NCI-H446 treated with DMSO at 0.1 percent for 48 hours (cell line): Measurements from ENCODE around the gene PGAM4.
A peak's percentile ranks its signal among the peaks of the same experiment; 100 is the strongest.
"Not testable (repeated sequence)": the region's sequence is repeated elsewhere in the genome, so short reads cannot be mapped to it uniquely, and the experiment has no call there.

ENCODE experiments used
- DNase-seq: peaks from one replicate; lab custom pipeline; 2025; lab: John Stamatoyannopoulos, UW

PGAM4 gene

DNA sequence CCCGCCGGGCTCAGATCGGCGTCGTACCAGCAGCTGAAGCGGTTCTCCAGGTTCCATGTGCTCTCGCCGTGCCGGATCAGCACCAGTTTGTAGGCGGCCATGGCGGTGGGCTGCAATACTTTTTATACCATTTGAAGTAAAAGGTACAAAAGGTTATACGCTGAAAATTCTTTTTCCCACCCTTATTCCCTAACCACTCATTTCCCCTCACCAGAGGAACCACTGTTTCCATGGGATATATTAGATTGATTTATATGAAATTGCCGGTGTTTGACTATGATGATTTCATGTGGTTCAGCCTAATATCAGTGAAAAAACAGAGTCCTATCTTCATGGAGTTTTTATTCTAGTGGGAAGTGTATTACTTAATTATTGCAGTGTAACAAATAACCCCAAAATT, at the start of gene PGAM4:
Gene PGAM4, minus strand, starts transcription at position 101 of the 400 bp plus-strand sequence. Its CDS starts 0 bp downstream, at position 101.
- DNase-seq: no peak

DNA sequence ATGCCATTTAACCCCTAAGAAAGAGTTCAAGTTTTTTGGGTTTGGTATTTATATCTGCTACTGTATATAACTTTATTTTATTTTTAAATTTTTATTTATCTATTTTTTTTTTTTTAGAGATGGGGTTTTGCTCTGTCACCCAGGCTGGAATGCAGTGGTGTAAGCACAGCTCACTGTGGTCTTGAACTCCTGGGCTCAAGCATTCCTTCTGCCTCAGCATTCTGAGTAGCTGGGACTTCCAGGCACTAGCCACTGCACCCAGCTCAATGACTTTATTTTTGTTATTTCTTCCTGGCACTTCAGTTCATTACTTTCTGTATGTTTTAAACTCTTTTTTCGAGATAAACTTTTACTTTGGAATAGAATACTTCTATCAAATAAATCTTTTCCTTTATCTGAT, 42.4 kb upstream of the PGAM4 start:
- no peak for DNase-seq

DNA sequence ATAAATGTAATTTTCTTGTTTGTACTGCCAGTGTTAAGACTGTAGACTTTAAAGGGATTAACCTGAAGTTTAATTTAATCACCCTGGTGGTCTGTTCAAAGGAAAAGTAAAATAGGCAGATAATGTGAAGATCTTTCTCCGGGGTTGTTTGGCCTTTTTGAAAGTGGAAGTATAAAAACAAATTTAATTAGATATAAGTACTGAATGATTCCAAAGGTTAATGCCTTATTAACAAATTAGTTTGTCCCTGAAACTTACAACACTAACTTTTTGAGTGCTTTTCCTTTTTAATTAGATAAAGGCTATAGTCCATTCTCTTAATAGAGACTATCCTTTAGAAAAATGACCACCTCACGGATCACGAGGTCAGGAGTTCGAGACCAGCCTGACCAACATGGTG, 10.4 kb upstream of the PGAM4 start:
- no peak for DNase-seq

DNA sequence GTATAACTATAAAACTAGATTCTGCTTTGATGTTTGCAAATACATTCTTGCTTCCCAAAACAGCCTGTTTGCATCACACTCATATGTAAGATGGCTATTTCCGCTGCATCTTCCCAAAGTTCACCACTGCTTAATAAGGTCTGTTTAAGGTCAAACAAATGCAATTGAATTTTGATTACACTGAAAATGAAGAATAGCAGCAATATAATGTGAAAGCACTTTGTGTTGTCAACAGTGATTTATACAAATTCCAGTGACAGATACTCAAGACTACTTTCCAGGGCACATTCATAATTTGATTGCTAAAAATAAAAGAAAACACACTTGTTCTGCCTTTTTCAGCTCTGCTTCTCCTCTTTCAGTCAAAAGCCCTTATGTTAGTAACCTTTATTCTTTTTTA, 8.1 kb upstream of the PGAM4 start:
- DNase-seq: no peak

DNA sequence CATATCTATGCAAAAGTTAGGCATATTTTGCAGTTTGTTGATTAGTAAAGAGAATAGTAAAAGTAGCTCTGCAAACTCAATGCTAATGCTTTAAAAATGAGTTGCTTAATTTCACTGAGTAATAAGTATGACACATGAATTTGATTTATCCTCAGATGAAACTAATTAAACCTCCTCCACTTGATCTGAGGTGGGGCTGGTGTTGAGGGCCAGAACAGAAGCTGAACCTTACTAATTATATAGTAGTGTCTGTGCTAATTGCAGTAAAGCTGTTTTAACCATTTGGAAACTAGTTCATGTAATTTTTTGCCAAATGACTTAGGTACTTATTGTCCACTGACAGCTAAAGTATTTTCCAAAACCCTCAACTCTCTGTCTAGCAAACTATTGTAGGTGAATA, 7.7 kb upstream of the PGAM4 start:
- no peak for DNase-seq

DNA sequence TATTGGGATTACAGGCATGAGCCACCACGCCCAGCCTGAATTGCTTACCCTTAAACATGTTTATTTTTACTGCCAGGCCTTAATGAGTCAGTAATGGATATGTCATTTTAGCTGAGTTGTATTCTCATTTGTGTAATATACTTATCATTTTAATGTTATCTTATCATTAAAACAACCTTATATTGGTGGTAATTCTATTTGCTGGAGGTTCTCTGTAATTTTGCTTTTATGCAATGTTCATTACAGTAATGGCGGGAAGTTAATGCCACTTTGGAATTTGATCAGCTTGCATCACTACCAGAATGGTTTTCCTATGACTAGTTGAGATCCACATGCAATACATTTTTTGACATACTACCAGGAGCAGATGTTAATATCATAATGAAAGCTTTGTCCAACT, 6.3 kb upstream of the PGAM4 start:
- no peak for DNase-seq

DNA sequence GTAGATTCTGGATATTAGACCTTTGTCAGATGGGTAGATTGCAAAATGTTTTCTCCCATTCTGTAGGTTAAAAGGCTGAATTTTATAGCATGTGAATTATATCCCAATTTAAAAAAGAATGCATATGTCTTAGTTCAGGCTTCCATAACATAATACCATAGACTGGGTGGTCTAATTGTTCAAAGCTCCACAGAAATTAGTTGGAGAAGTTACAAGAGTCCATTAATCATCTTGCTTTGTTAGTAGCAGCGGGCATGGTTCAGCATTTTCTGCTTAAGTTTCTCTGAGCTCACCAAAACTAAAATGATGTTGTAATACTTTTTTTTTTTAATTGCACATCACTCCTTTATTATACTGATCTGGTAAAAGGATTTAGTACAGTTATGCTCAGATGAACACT, 1.8 kb downstream of the PGAM4 start:
- DNase-seq: no peak

DNA sequence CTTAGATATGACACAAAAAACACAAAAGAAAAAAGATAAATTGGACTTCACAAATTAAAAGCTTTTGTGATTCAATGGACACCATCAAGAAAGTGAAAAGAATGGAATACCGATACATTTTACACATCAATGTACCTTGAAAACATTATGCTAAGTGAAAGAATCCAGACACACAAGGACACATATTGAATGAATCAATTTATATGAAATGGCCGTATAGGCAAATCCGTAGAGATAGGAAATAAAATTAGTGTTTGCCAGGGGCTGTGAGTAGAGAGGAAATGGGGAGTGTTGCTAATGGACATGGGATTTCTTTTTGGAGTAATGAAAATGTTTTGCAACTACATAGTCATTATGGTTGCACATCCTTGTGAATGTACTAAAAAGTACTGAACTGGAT, 3.1 kb downstream of the PGAM4 start:
- no peak for DNase-seq

DNA sequence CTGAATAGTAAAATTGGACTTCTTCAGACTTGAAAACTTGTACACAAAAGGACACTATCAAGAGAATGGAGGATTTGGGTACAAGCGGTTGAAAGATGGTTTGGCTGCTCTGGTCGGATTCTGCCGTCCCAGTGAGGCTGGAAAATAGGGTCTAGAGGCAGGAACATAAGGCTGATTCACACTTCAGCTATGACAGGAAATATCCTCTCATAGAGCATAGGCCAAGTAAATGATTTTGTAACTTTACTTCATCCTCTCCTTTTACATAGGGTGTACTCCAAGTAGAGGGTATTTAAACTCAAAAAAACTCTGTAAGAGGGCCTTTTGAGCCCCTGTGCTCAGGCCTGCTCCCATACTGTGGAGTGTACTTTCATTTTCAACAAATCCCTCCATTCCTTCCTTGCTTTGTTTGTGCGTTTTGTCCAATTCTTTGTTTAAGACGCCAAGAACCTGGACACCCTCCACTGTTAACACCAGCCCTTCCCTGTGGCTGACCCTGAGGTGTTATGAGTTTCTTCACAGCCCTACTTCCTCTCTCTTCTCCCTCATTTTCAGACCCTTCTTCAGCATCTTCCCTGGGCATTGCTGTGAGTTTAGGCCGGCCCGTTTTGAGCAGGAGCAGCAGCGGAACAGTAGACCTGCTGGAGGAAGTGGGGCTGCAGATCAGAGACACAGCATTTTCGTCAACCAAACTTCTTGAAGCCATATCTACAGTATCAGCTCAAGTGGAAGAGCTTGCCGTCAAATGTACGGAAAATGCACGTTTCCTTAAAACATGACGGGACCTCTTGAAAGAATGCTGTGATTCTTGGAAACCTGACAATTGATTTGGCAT, 7.2 kb downstream of the PGAM4 start:
- no peak for DNase-seq

DNA sequence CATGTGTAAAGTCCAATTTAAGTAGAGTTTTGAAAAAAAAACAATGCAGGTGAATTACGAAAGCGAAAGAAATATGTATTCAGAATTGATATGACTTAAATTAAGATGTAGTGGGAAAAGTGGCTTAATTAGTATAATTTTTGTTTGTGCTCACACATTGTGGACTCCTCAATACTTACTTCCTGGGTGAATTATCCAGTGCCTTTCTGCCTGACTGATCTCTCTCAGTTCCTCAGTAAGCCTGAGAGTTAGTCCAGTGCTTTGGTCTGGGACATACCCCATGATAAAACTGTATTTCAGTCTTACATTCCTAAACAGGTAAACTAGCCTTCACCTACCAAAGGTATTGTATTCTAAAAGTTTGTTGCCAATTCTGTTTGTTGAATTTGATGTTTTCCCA, 8.4 kb downstream of the PGAM4 start:
- DNase-seq: no peak

DNA sequence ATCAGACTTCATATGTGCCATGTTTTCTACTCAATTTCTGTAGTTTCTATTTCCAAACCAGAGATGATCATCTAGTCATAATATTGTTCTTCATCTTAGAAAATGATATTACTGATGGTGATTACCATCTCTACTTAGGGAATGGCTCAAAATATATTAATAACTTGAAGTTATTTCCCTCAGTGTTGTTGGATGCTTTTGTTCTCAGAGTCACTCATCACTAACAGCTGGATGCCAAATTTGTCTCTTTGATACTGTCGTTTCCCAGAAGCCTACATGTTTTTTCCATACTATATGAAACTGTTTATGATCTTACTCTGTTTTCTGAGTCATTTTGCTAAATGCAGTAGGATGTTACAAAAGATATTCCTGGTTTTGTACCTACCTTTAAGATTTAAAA, 8.9 kb downstream of the PGAM4 start:
- DNase-seq: no peak

DNA sequence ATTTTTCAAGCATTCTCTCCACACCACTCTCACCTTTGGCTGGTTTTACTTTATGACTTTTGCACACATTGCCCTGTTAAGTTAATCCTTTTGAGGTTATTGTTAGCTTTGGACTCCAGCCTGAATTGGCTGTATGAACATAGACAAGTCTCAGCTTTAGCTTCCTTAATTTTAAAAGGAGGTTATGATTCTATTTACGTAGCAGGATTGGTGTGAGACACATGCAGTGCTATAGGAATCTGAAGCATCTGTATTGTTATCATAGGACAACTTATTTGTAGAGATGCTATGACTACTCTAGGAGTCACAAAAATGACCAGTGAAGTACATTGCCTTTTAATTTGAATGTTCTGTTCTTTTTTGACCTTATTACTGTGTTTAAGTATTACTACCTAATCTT, 15.7 kb downstream of the PGAM4 start:
- no peak for DNase-seq

DNA sequence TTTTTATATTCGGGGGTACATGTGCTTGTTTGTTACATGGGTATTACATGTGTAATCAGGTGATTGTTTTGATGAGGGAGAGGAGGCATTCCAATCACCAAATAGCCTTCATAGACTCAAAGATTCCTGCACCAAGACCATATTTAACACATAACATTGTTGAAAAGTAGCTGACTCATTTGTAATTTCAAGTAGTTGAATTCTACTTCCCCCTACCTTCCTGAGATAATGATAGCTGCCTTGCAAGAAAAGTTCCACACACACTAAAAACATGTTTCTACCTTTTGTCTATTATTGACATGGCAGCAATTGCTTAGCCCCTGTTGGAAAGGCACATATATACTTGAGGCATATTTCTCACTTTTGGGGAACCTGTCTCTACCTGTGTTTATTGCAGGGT, 16.1 kb downstream of the PGAM4 start:
- no peak for DNase-seq

DNA sequence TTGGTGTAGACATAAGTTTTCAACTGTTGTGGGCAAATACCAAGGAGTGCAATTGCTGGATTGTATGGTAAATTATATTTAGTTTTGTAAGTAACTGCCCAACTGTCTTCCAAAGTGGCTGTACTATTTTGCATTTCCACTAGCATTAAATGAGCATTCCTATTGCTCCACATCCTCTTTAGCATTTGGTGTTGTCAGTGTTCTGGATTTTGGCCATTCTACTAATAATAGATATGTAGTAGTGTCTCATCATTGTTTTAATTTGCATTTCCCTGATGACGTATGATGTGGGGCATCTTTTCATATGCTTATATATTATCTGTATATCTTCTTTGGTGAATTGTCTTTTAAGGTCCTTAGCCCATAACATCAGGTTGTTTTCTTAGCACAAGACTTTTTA, 17.3 kb downstream of the PGAM4 start:
- no peak for DNase-seq

DNA sequence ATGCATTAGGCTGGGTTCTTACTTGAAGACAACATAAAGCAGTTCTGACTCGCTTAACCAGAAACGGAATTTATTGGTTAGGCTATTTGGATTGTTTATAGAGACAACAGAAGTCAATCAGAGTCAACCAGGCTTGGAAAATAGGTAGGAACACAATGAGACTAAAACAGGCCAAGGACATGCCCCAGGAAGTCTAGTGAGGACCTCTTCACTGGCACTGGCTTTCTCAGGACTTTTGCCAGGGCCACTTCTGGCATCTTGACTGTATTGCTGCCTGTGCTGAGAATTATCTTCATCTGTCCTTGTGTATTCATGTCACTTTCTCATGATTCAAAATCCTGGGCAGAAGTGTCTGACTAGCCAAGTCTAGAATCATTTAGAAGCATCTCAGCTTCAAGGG, 19.6 kb downstream of the PGAM4 start:
- peak; percentile 5 for DNase-seq

DNA sequence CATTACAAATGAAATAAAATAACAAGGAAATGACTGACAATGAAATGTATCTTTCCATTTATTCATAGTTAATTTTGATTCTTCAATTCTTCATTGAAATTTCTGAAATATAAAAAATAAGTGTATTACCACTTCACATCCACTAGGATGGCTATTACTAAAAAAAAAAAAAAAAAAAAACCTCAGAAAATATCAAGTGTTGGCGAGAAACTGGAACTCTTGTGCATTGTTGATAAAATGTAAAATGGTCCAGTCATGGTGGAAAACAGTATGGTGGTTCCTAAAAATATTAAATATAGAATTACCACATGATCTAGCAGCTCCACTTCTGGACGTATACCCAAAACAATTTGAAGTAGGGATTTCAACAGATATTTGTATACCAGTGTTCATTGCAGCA, 22.9 kb downstream of the PGAM4 start:
- no peak for DNase-seq

DNA sequence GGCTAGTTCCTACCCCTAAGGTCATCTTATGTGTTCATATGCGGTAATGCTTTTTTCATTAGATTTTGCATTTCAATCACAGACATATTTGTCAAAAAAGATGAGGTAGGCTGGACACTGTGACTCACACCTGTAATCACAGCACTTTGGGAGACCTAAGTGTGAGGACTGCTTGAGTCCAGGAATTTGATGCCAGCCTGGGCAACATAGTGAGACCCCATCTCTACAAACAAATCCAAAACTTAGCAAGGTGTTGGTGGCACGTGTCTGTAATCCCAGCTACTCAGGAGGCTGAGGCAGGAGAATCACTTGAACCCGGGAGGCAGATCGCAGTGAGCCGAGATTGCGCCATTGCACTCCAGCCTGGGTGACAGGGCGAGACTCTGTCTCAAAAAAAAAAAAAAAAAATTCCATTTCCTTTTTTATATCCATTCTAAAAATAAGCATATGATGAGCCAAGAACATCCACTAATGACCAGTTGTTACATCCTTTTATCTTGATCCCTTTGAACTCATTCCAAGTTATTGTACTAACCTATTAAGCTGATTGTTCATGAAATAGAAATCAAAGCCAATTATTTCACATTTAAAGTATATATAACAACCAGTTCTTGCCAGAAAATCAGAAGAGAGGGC, 23.4 kb downstream of the PGAM4 start:
- no peak for DNase-seq

DNA sequence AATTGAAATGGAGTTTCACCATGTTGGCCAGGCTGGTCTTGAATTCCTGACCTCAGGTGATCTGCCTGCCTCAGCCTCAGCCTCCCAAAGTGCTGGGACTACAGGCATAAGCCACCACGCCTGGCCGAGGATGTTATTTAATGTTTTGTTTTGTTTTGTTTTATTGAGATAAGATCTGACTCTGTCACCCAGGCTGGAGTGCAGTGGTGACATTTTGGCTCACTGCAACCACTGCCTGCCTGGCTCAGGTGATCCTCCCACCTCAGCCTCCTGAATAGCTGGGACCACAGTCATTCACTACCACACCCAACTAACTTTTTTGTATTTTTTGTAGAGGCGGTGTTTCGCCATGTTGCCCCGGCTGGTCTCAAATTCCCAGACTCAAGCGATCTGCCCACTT, 24.4 kb downstream of the PGAM4 start:
- DNase-seq: not testable (repeated sequence)

DNA sequence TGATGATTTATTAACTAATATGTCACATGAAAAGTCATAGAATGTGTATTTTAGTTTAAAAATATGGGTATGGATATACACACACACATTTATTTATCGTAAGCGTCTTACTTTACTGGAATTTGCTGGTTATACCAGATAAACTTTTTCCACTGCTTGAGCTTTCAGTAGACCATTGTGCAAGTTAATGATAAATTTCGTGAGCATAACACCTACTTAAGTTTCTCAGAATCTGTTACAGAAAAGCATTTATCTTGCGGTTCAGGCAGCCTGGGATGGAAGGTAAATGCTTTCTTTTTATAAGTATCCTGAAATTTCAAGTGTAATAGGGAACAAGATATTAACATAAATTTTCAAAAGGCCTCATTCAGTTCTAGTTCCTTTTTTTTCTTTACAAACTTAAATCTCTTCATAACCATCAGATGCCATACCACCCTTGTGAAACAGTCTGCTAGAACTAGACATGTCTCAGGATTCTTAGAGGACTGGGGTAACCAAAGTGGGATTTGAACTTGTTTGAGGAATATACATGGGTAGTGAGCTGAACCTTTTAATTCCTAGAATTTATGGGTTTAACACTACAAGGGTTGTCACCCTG, 31.3 kb downstream of the PGAM4 start:
- DNase-seq: no peak

DNA sequence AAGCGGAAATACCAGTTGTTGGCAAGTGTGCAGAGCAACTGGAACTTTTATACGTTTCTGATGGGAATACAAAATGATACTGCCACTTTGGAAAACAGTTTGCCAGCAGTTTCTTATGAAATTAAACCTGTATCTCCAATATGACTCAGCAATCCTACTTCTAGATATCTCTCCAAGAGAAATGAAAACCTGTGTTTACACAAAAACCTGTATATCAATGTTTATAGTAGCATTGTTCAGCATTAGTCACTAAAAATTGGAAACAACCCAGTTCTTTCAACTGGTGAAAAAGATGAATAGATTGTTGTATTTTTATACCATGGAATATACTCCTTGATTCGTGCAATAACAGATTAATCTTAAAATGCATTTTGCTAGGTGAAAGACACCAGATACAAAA, 32.1 kb downstream of the PGAM4 start:
- no peak for DNase-seq

DNA sequence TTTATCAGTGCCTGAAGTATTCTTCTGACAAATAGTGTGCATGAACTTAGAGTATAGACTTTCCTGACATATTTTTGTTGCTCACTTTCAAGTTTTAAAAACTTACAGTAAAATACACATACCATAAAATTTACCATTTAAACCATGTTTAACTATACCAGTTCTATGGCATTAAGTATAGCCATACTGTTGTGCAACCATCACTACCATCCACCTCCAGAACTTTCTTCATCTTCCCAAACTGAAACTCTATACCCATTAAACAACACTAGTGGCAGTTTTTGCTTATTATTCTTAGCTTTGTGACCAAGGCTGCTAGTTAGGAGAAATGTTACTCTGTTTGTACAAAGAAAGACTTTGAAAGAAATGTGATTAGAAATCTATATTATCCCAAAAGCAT, 33.1 kb downstream of the PGAM4 start:
- no peak for DNase-seq

DNA sequence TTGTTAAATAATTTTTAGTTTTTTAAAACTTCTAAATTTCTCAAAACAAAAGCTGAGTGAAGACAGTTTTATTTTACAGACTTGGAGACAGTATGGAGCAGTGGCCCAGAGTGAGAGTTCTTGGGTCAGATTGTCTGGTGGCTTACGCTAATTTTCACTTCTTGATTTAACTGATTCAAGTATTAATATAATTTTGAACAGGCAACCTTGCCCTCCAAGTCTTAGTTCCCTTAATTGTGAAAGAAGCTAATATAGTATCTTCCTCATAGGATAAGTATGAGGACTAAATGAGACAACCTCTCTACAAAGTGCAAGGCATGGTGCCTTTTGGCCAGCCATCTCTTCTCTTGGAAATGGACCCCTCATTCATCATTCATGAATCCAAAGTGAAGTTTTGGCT, 33.6 kb downstream of the PGAM4 start:
- DNase-seq: no peak

DNA sequence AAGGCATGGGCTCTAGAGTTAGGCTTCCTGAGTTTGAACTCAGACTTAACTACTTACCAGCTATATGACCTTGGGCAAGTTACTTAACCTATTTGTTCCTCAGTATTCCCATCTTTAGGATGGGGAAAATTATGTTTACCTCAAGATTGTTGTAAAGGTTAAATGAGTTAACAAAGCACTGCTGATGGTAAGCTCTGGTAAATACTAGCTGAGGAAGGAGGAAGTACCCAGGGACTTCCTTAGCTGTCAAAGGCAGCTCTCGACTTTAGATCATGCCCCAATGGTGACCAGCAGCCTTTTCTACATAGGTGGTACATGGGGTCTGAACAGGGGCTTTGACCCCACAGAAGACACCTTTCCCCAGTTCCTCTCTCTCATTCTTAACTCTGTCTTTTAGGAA, 38.9 kb downstream of the PGAM4 start:
- no peak for DNase-seq
